HG03045 (cell line): Measurements from ENCODE around the gene SPEG.

Experiments used
- ATAC-seq: cut with Tn5 transposase; IDR thresholded peaks from one replicate; pipeline ENCODE4 v1.9.1; 2021; ENCODE audit warnings: mild to moderate bottlenecking, moderate library complexity; ENCODE audit not compliant: unreplicated experiment

SPEG gene

DNA sequence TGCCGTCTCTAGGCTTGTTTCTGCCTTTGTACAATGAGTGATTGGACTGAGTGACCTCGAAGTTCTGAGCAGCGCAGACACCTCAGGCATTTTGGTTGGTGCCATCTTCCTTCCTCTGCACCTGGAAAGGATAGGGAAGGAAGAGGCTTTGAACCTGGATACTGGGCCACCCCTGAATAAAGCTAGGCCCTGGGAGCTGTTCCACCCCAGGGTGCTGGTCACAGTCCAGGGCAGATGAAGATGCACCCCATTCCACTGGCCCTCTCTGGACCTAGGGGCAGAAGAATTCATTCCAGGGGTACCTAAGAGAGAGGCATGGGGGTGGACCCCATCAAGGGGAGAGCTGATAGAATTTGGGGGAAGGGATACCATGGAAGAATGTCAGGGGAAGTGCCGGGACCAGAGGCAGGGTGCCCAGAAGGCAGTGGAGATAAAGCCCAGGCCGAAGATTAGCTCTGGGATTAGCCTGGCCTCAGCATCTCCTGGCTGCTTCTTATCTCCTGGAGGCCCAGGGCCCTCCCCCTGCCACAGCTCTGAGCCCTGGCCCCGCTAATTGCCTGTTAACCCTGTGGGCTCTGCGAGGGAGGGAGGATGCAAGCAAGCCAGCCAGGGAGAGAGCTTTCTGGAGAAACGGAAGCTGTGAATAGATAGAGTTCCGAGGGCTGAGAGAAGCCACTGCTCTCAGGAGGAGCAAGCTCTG is 91.0 kb downstream of the SPEG start:
- no peak for ATAC-seq

DNA sequence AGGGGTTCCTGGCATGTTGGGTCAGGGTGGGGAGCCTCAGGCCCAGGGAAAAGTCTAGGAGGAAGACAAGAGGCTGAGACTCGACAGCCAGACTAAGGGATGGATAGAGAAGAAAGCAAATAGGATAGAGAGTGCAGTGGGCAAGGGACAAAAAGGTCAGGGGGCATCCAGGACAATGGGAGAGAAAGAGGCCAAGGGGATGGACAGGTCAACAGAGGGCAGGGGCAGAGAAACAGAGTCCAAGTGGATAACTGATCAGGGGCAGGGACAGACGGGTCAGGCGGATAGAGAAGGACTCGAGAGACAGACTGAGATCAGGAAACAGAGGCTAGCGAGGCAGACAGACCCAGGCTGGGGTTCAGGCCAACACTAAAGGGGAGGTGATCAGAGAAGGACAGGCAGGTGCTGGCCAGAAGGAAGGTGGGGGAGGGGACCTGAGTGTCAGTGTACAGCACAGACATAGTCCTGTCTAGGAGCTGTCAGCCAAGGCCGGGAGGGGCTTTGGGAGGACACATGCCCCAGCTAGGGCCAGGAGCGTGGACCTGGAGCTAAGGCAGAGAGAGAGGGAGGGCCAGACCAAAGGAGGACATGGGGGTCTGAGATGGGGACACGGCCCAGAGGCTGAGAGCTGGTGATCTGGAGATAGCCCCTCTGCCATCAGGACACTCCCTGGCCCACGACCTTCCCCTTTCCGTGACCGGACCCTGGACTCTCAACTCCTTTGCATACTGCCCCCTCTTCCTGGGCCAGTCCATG is 91.9 kb downstream of the SPEG start:
- no peak for ATAC-seq

DNA sequence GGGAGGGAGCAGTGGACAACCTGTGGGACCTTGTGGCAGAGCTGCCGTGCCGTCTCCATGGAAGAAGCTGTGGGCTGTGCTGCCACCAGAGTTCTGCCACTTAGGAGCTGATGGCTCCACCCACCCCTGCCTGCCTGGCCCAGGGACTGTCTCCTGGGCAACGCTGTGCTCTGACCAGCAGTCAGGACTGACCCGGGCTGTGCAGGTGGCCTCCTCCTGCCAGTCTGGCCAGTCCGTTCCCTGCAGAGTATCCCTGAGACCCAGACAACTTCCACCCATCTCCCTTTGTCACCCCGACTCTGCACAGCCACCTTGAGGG is 92.4 kb downstream of the SPEG start:
- no peak for ATAC-seq

DNA sequence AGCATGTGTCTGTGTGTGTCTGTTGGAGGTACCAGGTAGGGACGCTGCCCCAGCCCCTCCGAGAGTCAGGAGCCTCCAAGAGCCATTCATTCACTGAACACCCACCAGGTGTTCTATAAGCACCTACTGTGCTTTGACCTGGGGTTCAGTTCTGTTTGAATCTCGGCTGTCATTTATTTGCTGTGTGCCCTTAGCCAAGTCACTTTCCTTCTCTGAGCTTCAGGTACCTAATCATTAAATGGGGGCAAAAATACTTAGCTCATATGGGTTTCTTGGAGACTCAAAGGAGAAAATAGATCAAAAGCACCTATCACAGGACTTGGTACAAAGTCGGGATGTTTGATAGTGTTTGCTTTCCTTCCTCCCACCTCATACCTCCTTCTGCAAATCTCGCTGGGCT is 92.8 kb downstream of the SPEG start:
- ATAC-seq, result no peak

DNA sequence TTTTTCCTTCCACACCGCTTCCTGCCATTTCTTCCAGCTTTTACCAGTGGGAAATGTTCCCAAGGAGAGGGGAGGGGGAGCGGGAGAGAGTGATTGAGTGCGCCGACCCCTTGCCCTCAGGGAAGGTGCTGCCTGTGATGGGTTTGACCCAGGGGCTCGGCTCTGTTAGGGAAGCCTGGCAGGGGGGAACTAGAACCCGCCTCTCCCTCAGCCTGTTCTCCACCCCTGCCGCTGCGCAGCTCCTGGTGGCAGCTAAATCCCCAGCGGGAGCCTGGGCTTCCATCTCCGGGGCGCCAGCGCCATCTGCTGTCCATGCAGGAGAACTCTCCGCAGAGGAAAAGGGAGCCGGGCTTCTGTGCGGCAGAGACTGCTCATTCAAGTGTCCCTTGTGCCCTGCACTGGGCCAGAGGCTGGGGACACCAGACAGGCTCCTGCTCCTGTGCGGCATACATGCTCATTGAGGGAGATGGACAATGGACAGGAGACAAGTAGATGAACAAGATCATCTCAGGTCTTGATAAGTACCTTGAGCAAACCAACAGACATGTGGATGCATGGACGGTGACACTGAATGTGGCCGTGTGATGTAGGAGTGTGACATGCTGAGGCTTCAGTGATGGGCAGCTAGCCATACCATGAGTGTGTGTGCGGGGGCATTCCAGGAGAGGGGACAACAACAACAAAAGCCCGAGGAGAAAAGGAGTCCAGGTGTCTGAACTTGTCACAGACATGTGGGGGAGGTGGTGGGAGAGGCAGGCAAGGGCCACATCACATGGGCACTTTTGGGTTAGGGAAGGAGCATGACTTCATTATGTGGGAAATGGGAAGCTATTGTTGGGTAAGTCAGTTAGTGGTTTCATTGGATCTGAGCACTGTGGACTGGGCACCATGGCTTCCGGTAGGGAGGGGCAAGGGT is 95.7 kb downstream of the SPEG start:
- ATAC-seq, result peak; percentile 64

DNA sequence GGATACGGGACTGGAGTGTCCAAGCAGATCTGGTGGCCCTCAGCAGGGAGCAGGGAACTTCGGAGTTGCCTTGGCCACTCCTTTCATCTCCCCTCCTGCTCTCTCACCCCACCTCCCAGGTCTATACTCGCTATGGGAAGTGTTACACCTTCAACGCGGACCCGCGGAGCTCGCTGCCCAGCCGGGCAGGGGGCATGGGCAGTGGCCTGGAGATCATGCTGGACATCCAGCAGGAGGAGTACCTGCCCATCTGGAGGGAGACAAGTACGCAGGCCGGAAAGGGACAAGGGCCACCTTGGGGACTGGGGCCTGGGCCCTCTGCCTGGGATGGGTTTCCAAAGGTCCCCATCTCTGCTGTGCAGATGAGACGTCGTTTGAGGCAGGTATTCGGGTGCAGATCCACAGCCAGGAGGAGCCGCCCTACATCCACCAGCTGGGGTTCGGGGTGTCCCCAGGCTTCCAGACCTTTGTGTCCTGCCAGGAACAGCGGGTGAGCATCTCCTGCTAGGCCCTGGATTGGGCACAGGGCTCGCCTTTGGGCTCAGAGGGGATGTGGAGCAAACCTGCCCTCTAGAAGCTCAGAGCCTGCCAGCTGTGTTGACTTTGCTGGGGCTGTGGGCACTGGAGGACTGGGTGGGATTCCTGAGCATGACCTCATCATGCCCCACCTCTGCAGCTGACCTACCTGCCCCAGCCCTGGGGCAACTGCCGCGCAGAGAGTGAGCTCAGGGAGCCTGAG is 97.2 kb downstream of the SPEG start:
- no peak for ATAC-seq

DNA sequence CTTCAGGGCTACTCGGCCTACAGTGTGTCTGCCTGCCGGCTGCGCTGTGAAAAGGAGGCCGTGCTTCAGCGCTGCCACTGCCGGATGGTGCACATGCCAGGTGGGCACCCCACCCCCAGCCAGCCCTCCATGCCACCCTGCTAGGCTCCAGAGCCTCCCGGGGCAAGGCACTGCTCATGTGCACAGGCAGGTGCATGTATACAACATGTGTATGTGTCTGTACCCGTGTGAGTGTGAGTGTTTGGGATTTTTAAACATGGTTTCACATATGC is 97.7 kb downstream of the SPEG start:
- no peak for ATAC-seq

DNA sequence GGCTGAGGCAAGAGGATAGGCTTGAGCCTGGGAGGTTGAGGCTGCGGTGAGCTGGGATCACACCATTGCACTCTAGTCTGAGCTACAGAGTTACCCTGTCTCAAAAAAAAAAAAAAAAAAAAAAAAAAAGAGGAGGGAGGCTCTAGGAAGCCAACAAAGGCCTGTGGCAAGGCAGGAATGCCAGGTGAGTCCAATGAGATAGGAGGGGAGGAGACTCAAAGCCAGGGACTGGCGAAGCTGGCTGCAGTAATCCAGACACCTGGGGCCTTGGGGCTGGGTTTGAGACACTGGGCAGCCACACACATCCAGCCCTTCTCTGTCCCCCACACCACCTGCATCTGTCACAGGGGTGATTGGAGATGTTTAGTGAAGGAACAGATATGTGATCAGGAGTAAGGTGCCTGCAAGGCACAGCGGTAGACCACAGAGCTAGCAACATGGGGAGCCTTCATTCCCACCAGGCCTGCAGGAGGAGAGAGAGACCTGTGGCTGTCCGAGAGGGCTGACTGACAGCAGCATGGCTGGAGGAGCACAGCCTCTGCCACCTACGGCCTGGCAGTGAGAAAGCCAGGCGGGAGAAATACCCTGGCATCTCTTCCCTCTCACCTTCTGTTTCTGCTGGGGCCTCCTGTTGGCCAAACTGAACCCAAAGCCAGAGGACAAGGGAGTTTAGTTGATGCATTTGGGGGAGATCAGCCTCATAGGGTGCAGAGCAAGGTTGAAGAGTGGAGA is 99.5 kb downstream of the SPEG start:
- no peak for ATAC-seq

DNA sequence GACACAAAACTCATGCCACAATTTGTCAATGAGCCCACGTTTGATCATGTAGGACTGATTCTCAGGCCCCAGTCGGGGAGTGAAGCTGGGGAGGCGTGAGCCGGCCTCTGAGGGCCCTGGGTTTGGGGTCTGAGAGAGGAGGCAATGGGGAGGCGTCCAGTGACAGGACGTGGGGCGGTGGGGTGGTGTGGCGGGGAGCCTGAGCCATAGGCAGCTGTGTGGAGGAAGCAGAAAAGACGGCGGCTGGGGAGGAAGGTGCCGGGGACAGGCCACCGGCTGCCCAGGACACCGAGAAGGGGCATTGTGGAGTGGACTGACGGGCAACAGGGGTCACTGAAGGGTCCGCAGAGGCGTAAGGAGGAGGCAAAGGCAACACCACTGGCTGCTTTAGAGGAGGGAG is 101.8 kb downstream of the SPEG start:
- no peak for ATAC-seq

DNA sequence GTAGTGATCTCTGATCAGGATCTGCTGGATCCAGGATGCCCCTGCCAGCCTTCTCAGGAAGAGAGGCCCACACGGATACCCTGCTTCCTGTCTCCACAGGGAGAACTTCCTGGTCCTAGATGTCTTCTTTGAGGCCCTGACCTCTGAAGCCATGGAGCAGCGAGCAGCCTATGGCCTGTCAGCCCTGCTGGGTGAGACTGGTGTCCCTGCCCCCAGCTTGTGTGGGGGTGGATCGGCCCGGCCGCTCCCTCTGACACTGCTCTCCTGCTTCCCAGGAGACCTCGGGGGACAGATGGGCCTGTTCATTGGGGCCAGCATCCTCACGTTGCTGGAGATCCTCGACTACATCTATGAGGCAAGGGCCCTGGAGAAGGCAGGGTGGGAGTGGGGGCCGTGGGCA is 102.3 kb downstream of the SPEG start:
- no peak for ATAC-seq

DNA sequence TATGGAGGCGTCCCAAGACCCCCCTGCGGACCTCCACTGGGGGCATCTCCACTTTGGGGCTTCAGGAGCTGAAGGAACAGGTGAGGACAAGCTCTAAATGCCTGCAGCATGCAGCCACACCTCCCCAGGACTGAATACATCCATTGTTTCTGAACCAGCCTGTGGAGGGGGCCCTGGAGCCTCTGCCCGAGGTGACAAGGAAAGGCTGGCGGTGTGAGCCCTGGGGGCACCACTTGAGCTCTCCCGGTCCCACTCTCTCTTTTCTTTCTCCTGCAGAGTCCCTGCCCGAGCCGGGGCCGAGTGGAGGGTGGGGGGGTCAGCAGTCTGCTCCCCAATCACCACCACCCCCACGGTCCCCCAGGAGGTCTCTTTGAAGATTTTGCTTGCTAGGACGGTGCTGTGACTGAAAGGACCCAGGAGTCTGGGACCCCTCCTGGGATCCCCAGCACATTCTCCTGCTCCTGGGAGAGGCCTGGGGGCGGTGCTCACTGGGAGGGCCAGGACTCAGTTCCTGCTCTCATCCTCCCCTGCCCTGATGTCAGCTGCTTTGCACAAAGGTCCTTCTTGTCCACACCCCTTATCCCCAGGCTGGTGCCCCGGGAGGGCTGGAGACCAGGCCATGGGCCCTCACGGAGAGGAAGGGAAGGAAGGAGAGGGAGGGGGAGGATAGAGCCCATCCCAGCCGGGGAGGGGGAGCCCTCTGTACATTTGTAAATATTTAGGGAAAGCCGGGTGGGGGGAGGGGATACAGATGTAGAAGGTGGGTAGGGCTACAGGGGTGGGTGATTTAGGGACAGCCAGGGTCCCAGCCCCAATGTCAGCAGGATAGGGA is 103.2 kb downstream of the SPEG start:
- ATAC-seq, result no peak

DNA sequence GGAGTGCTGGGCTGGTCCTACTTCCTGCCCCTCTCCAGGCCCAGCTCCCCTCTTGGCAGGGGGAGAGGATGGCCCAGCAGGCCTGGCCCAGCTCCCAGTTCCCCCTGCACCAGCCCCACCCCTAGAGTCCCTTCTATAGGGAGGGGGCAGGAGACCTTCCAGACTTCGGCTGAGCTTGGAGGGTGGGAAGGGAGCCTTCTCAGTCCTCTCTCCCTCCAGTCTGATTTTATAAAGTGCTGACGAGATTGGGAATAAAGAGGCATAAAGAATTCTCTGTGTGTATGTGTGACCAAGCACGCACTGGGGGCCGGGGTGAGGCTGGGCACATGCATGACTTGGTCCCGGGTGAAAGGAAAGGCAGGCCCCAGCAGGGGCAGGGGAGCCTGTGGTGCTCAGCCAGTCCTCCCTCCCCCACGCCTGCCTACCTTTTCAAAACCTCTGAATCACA is 103.9 kb downstream of the SPEG start:
- ATAC-seq, result no peak

DNA sequence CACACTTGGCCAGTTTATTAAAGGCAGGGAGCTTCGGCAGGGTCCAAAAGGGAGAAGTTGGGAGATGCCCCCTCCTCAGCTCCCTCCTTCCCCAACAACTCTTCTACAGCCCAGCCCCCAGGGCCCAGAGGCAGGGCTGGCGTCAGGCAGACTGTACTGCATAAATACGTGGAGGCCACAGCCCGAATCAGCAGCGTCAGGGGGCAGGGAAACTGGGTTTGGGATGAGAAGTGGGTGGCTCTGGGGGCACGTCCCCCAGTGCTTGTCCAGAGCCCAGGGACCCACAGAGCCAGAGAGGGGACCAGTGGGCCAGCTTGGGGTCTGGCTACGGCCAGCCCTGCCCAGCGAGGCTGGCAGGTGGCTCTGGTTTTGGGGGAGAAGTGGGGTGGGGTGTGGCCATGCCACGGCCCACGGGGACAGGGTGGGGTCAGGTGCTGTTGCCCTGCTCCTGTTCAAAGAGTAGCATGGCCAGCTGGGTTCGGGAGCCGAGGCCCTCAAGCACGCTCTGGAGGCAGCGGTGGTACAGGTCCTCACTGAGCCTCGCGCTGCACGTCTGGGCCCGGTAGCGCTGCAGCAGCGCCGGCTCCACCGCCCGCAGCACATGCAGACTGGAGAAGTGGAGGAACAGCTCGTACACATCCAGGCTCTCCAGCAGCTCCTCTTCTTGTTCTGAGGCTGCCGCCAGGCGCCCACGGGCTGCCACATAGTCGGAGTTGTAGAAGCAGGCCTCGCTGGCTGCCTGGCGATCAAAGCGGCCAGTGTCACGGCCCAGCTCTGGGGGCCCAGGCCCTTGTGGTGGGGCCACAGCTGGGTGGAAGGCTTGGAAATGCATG is 104.5 kb downstream of the SPEG start:
- ATAC-seq, result no peak

DNA sequence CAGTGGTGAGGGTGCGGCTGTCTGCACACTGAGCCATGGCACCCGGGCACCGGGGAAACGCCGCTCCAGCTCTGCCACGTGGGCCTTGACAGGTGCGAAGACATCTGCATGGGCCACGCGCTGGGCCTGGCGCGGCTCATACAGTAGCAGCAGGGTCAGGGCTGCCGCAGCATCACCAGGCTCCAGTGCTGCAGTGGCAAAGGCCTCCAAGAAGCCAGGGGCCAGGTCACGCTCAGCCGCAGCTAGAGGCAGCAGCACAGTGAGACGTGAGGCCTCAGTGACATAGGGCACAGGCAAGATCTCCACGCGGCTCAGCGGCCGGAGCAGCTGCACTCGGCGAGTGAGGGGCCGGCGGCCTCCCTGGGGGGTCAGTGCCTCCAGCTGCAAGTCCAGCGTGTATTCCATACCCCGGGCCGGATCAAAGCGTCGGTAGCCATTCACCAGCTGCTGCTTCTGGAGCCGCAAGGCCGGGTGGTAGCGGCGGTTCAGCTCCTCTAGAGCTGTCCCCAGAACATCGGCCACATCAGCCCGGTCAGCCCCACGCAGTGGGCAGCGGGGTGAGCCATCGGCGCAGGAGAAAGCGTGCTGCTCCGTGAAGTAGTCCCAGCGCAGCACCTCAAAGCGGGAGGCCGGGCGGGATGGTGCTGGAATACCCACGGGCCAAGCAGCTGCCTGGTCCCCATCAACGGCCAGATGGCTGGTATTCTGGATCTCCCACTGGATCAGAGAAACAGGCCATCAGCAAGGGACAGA is 105.5 kb downstream of the SPEG start:
- ATAC-seq, result no peak

DNA sequence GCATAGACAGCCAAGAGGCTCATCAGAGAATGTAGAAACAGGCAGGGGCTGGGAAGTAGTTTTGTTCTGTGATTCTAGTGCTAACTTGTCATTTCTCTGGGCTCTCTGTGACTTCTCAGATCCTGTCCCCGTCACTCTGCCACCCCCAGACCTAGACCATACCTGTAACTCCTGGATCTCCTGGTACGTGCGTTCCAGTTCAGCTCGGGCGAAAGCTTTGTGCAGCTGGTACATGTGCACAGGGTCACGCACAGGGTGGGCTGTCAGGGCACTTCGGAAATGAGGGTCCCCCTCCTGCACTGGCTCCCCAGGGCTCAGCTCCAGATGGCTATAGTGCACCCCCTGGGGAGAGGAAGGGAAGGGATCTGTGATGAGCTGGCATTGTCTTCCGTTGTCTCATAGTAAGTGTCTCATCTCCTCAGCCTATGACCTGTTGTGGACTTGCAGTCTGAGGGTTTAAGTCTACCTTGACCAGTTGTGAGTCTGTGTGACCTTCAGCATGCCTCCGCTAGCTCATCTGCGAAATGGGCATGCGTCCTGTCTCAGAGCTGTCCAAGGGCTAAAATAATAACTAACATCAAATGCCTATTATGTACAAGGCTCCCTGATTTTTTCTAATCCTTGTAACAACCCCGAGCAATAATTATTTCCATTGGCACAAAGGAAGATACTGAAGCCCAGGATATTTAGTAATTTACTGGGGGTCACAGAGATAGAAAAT is 106.3 kb downstream of the SPEG start:
- no peak for ATAC-seq

DNA sequence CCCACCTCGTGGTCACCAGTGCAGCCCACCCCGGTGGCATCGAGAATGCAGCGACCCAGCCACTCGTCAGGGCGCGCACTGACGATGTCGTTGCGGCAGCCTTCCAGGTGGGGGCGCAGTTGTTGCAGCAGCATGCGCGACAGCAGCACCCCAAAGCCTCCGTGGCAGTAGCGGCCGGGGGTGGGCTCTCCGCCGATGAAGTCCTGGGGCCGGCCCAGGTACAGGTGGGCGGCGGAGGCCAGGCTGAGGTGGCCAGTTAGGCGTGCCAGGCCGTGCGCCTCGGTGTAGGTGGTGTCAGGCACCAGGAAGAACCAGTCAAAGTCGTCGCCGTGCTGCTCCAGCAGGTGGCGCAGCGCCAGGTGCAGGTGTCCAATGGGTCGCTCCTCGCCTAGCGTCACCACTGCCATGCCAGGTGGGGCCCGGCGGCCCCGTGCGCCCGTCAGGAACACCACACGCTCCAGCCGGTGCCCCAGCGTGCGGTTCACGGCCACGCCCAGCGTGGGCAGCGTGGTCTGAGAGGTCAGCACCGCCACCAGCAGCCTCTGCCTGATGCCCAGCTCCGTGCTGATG is 107.1 kb downstream of the SPEG start:
- peak; percentile 42 for ATAC-seq

DNA sequence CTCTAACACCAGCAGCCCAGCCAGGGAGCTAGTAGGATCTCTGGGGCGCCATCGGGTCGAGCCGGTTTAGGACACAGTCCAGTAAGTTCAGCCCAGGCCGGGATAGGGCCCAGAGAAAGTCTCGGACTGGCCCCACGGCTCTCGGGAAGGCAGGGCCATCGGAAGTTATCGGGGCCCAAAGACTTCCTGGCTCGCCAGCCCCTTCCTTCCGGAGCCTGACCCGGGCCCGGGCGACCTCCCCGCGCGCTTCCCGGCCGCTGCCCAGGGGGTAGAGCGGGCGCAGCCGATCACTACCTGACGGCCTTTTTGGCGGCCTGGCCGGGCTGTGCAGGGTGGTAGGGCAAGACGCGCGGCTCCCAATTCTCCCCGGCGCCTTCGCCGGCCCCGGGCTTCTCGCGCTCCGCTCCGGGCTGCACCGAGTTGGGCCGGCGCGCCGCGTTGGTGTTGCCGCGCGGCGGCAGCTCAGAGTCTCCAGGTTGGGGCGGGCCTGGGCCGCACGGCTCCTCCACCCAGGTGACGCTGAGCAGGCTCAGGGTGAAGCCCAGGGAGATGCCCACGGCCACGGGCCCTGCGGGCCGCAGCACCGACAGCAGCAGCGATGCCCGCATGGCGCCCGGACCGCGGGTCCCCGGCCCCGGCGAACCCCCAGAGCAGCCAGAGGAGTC is 108.4 kb downstream of the SPEG start:
- peak; percentile 42 for ATAC-seq
